ENCODE measurements around the gene SMTNL2. TPM values are rescaled to one million over a fixed set of nuclear protein-coding genes. Genes with fewer than 3 reads are reported as not detected.

Gene SMTNL2
- total RNA-seq, 1 donor from 2014 or later, result not detected

DNA sequence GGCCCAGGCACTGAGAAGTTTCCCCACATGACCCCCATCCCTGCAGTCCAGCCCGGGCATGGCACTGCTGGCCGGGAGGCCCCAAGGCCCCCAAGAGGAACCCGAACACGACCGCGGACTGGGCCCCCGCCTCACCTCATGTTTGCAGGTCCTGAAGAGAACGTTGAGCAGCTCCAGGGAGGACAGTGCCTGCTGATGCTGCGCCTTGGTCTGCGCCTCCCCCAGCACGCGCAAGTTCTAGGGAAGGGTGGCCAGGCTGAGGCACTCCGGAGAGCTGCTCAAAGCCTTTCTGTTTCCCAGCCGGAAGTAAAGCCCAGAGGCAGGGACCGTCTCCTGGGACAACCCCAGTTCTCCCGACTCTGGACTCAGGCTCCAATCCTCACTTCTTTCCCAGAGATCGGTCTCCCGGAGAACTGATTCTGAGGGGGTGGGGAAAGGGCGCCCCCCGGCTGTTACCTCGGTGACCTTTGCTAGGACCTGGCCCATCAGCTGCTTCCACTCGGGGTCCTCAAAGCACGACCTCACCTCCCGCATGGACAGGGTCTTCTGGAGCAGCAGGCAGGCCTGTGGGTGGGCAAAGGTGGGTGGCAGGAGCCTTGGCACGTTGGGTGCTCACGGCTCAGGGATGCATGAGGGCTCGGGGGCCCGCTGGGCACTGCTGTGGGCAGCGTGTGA is 42.9 kb upstream of the SMTNL2 start:
- H3K27me3 Mint-ChIP-seq (ENCODE audit: low read depth), result no peaks in the 10 kb centered on the region
- no peak overlapping the region for H3K27ac Mint-ChIP-seq
- peaks cover 40% of the 10 kb centered on the region for H3K36me3 Mint-ChIP-seq (ENCODE audit: low read depth)
- H3K4me3 Mint-ChIP-seq (ENCODE audit: low read depth), result no peak overlapping the region
- H3K4me1 Mint-ChIP-seq (ENCODE audit: low read depth), result no peaks in the 10 kb centered on the region
- no peak for DNase-seq (ENCODE audit: low spot score)
- intact Hi-C loops (cut with micrococcal nuclease), result no loop called here
- H3K9me3 Mint-ChIP-seq, result no peaks in the 10 kb centered on the region

DNA sequence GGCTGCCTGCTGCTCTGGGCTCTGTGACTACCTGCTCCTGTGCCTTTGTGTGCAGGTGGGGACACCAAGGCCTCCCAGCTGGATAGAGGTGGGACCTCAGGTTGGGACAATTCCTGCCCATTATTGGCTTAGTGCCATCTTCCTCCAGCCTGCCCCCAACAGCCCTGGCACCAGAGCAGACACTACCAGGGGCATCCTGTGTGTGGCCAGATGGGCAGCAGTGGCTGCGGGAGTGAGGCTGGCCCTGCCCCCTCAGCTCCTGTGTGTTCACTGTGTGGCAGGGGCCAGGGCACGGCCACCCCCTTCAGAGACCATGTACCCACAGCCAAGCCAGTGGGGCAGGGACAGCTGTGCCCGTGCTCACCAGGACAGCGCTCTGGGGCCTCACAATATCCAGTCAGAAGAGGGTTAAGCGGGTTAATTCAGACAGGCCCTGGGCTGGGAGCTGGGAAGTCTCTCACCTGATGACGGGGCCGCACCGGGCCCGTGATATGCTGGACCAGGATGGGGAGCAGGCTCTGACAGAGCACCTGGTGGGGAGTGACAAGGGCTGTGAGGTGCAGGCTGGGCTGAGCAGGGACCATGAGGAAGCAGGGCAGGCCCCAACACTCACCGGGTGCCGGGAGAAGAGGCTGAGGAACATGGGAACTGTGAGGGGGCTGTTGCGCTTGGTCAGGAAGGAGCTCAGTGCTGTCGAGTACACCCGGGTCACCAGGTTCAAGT is 42.2 kb upstream of the SMTNL2 start:
- no peaks in the 10 kb centered on the region for H3K4me1 Mint-ChIP-seq (ENCODE audit: low read depth)
- DNase-seq (ENCODE audit: low spot score), result no peak
- H3K27ac Mint-ChIP-seq, result no peak overlapping the region
- H3K4me3 Mint-ChIP-seq (ENCODE audit: low read depth), result no peak overlapping the region
- no peaks in the 10 kb centered on the region for H3K9me3 Mint-ChIP-seq
- H3K27me3 Mint-ChIP-seq (ENCODE audit: low read depth), result no peaks in the 10 kb centered on the region
- intact Hi-C loops (cut with micrococcal nuclease), result no loop called here
- H3K36me3 Mint-ChIP-seq (ENCODE audit: low read depth), result peaks cover 46% of the 10 kb centered on the region

DNA sequence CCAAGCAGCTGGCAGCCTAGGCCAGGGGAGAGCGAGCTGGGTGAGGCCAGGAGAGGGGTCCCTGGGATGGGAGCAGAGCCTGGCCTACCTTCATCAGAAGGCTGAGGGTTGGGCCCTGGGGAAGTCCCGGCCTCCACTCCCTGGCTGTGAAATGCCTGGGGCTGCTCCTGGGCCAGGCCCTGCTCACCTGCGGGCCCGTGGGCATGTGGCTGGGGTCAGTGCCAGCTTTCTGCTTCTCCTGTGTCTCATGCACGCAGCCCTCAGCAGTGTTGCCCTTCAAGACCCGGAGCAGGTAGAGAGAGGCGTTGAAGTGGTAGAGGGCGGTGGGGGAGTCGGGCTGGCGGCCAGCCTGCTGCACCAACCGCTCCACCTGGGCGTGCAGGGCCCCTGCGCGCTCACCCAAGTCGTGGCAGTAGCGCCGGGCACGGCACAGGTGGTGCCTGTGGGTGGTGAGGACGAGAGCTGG is 41.6 kb upstream of the SMTNL2 start:
- Mint-ChIP-seq H3K4me1 (ENCODE audit: low read depth) (no peaks in the 10 kb centered on the region), H3K36me3 (ENCODE audit: low read depth) (peaks cover 49% of the 10 kb centered on the region), H3K4me3 (ENCODE audit: low read depth) (no peak overlapping the region), H3K9me3 (no peaks in the 10 kb centered on the region), H3K27me3 (ENCODE audit: low read depth) (no peaks in the 10 kb centered on the region), H3K27ac (no peak overlapping the region)
- intact Hi-C loops (cut with micrococcal nuclease), result no loop called here
- no peak for DNase-seq (ENCODE audit: low spot score)

GRCh38 chr17:4543557-4544026 is 40.7 kb upstream of the SMTNL2 start:
- H3K36me3 Mint-ChIP-seq (ENCODE audit: low read depth), result peaks cover 52% of the 10 kb centered on the region
- H3K9me3 Mint-ChIP-seq, result no peaks in the 10 kb centered on the region

GRCh38 chr17:4544135-4544950 is 40.0 kb upstream of the SMTNL2 start:
- DNase-seq (ENCODE audit: low spot score), result no peak
- intact Hi-C loops (cut with micrococcal nuclease), result no loop called here
- Mint-ChIP-seq H3K4me1 (ENCODE audit: low read depth) (no peaks in the 10 kb centered on the region), H3K4me3 (ENCODE audit: low read depth) (no peak overlapping the region), H3K36me3 (ENCODE audit: low read depth) (peaks cover 56% of the 10 kb centered on the region), H3K9me3 (no peaks in the 10 kb centered on the region), H3K27me3 (ENCODE audit: low read depth) (no peaks in the 10 kb centered on the region), H3K27ac (no peak overlapping the region)

More at GRCh38 chr17:4543557-4544026, 40.7 kb upstream of the SMTNL2 start:
- Mint-ChIP-seq H3K4me1 (ENCODE audit: low read depth) (no peaks in the 10 kb centered on the region), H3K27me3 (ENCODE audit: low read depth) (no peaks in the 10 kb centered on the region), H3K27ac (no peak overlapping the region), H3K4me3 (ENCODE audit: low read depth) (no peak overlapping the region)
- no peak for DNase-seq (ENCODE audit: low spot score)
- intact Hi-C loops (cut with micrococcal nuclease), result no loop called here

- no peak for DNase-seq (ENCODE audit: low spot score)
- no peaks in the 10 kb centered on the region for H3K9me3 Mint-ChIP-seq
- H3K4me3 Mint-ChIP-seq (ENCODE audit: low read depth), result no peak overlapping the region
- H3K27ac Mint-ChIP-seq, result no peak overlapping the region
- peaks cover 54% of the 10 kb centered on the region for H3K36me3 Mint-ChIP-seq (ENCODE audit: low read depth)
- H3K27me3 Mint-ChIP-seq (ENCODE audit: low read depth), result no peaks in the 10 kb centered on the region
- intact Hi-C loops (cut with micrococcal nuclease), result no loop called here
- H3K4me1 Mint-ChIP-seq (ENCODE audit: low read depth), result no peaks in the 10 kb centered on the region
Observed at GRCh38 chr17:4544951-4545216, 39.4 kb upstream of the SMTNL2 start.

- no peaks in the 10 kb centered on the region for H3K27me3 Mint-ChIP-seq (ENCODE audit: low read depth)
- H3K9me3 Mint-ChIP-seq, result no peaks in the 10 kb centered on the region
- no peaks in the 10 kb centered on the region for H3K4me1 Mint-ChIP-seq (ENCODE audit: low read depth)
- DNase-seq (ENCODE audit: low spot score), result no peak
- peaks cover 57% of the 10 kb centered on the region for H3K36me3 Mint-ChIP-seq (ENCODE audit: low read depth)
- no peak overlapping the region for H3K27ac Mint-ChIP-seq
- no peak overlapping the region for H3K4me3 Mint-ChIP-seq (ENCODE audit: low read depth)
- intact Hi-C loops (cut with micrococcal nuclease), result no loop called here
Observed at GRCh38 chr17:4545217-4545951, 38.9 kb upstream of the SMTNL2 start.

- Mint-ChIP-seq H3K9me3 (no peaks in the 10 kb centered on the region), H3K4me1 (ENCODE audit: low read depth) (no peaks in the 10 kb centered on the region), H3K27ac (no peak overlapping the region), H3K4me3 (ENCODE audit: low read depth) (no peak overlapping the region), H3K27me3 (ENCODE audit: low read depth) (no peaks in the 10 kb centered on the region), H3K36me3 (ENCODE audit: low read depth) (peaks cover 59% of the 10 kb centered on the region)
- intact Hi-C loops (cut with micrococcal nuclease), result no loop called here
- DNase-seq (ENCODE audit: low spot score), result no peak
Observed at GRCh38 chr17:4547118-4547906, 37.0 kb upstream of the SMTNL2 start.

GRCh38 chr17:4548061-4548461 is 36.3 kb upstream of the SMTNL2 start:
- peaks cover 64% of the 10 kb centered on the region for H3K36me3 Mint-ChIP-seq (ENCODE audit: low read depth)

GRCh38 chr17:4548721-4549531 is 35.4 kb upstream of the SMTNL2 start:
- no peak for DNase-seq (ENCODE audit: low spot score)
- Mint-ChIP-seq H3K9me3 (no peaks in the 10 kb centered on the region), H3K4me3 (ENCODE audit: low read depth) (no peak overlapping the region), H3K36me3 (ENCODE audit: low read depth) (peaks cover 67% of the 10 kb centered on the region), H3K27ac (no peak overlapping the region), H3K27me3 (ENCODE audit: low read depth) (no peaks in the 10 kb centered on the region), H3K4me1 (ENCODE audit: low read depth) (peaks cover 4% of the 10 kb centered on the region)
- intact Hi-C loops (cut with micrococcal nuclease), result no loop called here

More at GRCh38 chr17:4548061-4548461, 36.3 kb upstream of the SMTNL2 start:
- intact Hi-C loops (cut with micrococcal nuclease), result no loop called here
- no peaks in the 10 kb centered on the region for H3K9me3 Mint-ChIP-seq
- DNase-seq (ENCODE audit: low spot score), result no peak
- H3K27me3 Mint-ChIP-seq (ENCODE audit: low read depth), result no peaks in the 10 kb centered on the region
- H3K4me1 Mint-ChIP-seq (ENCODE audit: low read depth), result no peaks in the 10 kb centered on the region
- H3K4me3 Mint-ChIP-seq (ENCODE audit: low read depth), result no peak overlapping the region
- no peak overlapping the region for H3K27ac Mint-ChIP-seq

- H3K4me3 Mint-ChIP-seq (ENCODE audit: low read depth), result no peak overlapping the region
- H3K36me3 Mint-ChIP-seq (ENCODE audit: low read depth), result peaks cover 74% of the 10 kb centered on the region
- intact Hi-C loops (cut with micrococcal nuclease), result no loop called here
- peaks cover 6% of the 10 kb centered on the region for H3K4me1 Mint-ChIP-seq (ENCODE audit: low read depth)
- H3K27ac Mint-ChIP-seq, result no peak overlapping the region
- no peaks in the 10 kb centered on the region for H3K27me3 Mint-ChIP-seq (ENCODE audit: low read depth)
- H3K9me3 Mint-ChIP-seq, result no peaks in the 10 kb centered on the region
- no peak for DNase-seq (ENCODE audit: low spot score)
Observed at GRCh38 chr17:4549781-4550533, 34.4 kb upstream of the SMTNL2 start.

Data from activated T-helper 2 cell treated with anti-CD3 and anti-CD28 coated beads, Interferon-gamma antibody, Interleukin-2, Interleukin-4, amounts not matched to agents 10 μg/mL and 5 μg/mL and 100 μg/mL, durations not matched to agents 14 hours and 24 hours and 36 hours (primary cell).